HG03064 (cell line): Measurements from ENCODE around the gene RPS6KA3.

Experiments used
- ATAC-seq: cut with Tn5 transposase; IDR thresholded peaks from one replicate; pipeline ENCODE4 v1.9.1; 2021; ENCODE audit warnings: low read depth; ENCODE audit not compliant: unreplicated experiment

Gene RPS6KA3

DNA sequence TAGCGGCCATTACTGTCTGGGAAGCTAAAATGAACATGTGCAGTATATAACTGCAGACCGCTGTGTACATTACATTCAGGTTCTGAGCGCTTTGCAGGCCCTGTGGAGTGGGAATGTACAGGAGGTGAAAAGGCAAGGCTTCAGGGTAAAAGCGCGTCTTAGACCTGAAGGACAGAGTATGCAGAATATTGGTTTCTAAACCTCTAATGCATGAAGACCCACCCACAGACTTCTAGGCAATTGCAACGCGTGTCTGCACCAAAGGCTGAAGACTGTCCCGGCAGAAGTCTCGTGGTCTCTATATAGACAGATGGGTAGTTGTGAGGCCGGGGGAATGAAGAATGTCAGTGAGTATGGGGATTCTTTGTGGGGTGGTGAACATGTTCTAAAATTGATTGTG, 155.4 kb downstream of the RPS6KA3 start:
- ATAC-seq, result no peak

DNA sequence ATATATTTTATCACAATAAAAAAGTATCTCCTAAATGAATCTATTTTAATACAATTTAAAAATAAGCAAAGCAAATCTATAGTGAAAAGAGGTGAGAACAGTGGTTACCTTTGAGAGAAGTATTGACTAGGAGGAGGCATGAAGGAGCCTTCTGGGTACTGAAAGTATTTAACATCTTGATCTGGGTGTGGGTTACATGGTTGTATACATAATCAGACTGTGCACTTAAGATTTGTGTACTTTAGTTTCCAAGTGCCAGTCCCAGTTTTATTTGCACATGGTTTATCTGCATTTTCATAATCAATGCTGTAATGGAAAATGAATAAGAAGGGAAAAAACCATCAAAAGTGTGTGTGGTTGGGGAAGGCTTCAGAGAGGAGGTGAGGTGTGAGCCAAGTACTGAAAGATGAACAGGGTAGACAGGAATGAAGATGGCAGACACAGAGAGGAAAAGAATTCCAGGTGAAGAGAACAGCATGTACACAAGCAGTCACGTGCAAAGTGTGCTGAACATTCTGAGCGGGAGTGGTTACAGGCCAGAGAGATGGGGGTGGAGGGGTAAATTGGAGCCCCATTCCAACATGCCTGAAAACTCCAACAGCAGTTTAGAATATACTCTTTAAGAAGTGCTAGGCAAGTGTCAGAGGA, 164.7 kb downstream of the RPS6KA3 start:
- ATAC-seq, result no peak
